ENCODE data around the gene DNM3.
"Not testable (repeated sequence)": the region's sequence is repeated elsewhere in the genome, so short reads cannot be mapped to it uniquely, and the experiment has no call there.

DNM3 gene

DNA sequence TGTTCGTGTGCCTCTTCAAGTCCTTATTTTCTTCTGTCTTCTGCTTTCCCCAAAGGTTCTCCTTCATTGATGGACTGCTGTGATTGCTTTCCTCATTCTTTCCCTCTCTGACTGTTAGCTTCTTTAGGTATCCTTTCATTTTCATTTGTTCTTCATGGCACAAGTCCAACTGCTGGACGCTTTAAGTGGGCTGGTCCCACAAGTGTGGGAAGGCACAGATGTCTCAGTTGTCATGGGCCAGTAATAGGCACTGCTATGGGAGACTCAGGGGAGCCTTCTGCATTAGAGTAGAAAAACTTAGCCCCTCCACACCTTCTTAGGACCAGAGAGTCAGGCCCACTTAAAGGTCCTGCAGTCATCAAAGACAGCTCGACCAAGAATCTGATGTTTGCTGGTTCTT lies 456.8 kb downstream of the DNM3 start:
- no peak for DNase-seq

DNA sequence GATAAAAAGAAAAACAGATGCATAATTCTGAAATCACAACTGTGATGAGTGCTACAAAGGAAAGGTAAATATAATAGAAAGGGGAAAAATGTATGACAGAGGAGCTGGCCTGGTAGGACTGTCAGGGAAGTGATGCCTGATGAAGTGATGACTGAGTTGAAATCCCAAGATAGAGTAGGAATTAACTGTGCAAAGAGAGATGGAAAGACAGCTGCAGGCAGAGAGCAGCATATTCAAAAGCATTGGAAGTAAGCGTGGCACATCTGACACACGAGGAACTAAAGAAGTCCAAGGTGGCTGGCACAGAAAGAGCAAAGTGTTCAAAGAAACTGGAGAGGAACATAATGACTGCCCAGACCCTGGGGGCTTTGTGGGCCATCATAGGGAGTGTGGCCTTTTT lies 457.6 kb downstream of the DNM3 start:
- no peak for DNase-seq

- no peak for DNase-seq
Observed at GRCh38 chr1:172299515-172299914, 458.2 kb downstream of the DNM3 start.

DNA sequence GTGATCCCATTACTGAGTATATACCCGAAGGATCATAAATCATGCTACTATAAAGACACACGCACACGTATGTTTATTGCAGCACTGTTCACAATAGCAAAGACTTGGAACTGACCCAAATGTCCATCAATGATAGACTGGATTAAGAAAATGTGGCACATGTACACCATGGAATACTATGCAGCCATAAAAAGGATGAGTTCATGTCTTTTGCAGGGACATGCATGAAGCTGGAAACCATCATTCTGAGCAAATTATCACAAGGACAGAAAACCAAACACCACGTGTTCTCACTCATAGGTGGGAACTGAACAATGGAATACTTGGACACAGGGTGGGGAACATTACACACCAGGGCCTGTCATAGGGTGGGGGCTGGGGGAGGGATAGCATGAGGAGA lies 466.2 kb downstream of the DNM3 start:
- not testable (repeated sequence) for DNase-seq

- no peak for DNase-seq
Observed at GRCh38 chr1:172308142-172308541, 466.8 kb downstream of the DNM3 start.

DNA sequence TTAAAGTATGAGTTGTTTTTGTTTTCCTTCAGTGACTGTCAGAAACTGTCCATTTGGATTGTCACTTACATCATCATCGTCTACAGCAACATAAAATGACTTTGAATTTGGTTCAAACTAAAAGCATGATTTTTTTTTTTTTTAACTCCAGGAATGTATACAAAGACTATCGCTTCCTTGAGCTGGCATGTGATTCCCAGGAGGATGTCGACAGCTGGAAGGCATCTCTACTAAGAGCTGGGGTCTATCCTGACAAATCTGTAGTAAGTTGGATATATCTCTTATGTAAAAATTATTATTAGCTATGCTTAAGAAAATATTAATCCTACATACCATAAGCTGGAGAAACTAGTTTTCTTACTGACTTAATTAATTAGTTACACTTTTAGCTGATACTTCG lies 467.3 kb downstream of the DNM3 start:
- no peak for DNase-seq

GRCh38 chr1:172320733-172321132 lies 479.4 kb downstream of the DNM3 start:
- DNase-seq = no peak

DNA sequence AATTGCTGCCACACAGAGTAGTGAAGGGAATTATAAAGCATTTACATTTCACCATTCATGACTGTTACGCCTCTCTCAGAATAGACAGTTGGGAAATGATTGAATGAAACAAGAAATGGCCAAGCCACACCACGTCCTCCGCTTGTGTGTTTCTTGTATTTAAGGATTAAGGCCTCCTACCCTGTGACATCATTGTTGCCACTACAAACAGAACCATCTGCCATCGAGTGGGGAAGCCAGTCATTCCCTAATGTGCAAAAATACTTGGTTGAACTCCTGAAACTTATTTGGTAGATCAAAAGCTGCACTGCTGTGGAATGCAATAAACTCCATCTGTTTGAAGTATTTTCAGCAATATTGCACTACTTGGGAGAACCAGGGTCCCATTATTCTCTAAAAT lies 480.2 kb downstream of the DNM3 start:
- DNase-seq = no peak

- no peak for DNase-seq
Observed at GRCh38 chr1:172322219-172323061, 481.1 kb downstream of the DNM3 start.

DNA sequence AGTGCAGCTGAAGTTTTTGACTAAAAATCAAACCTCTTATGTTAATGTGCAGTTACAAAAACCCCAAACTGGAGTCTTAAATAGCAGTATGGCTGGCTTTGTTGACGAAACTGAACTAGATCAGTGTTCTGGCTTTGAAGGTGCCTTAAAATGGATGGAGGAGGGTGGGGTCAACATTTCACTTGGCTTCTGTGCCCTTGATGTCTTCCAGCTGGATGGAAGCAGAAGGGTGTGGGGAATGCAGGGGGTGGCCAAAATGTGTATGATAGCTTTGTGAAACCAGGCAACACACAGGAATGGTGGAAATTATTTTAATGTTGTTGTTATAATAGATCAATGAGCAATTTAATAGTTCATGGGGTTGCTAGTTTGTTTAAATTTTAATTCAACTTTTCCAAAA lies 482.4 kb downstream of the DNM3 start:
- DNase-seq = no peak

DNA sequence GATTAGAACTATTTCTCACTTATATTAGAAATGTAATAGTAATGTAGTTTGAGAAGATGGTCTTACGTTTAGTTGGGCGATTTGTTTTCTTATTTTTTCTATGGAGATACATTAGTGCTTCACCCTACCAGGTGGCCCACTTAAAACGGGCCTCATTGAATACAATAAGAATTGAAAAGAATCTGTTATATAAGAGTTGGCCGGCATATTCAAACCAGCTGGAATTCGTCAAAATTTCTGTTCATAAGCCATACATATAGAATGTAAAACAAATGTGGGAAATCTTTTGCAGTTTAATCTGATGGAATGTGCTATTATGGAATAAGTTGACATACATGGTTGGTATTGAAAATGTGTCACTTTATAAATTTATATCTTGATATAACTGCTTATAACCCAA lies 482.8 kb downstream of the DNM3 start:
- no peak for DNase-seq

DNA sequence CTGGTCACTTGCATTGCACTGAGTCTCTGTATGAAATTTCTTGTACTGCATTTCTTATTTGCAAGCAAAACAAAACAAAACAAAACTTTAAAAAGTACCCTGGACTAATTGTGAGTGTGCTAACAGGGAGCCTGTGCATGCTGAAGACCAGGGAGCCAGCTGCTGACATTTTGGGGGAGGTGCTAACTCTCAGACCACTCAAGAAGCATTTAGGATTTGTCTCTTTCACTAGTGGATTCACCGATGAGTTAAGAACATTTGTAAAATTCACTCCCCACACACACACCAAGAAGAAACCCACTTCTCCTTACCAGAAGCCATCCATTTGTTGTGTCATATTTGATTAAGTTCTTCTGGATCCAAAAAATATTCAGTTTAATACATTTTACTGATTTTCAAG lies 483.5 kb downstream of the DNM3 start:
- no peak for DNase-seq

GRCh38 chr1:172325531-172325930 lies 484.2 kb downstream of the DNM3 start:
- DNase-seq = no peak

DNA sequence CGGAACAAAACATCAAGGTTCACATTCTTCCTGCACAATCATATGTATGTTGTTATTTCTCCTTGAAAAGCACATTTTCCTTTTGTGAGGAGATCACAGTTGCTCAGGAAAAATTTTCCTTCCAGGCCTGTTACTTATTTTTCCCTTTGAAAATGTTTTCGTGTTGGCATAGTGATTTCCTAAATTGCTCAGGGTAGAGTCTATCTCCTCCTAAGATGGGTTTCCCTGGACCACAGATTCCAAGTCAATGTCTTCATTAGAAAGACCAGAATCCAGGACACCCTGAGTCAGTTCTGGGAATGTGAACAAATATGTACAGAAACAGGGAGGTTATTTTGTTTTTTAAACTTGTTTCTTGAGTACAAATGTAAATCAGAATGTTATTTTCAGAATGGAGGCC lies 484.8 kb downstream of the DNM3 start:
- DNase-seq = no peak

GRCh38 chr1:172328266-172328665 lies 487.0 kb downstream of the DNM3 start:
- no peak for DNase-seq

DNA sequence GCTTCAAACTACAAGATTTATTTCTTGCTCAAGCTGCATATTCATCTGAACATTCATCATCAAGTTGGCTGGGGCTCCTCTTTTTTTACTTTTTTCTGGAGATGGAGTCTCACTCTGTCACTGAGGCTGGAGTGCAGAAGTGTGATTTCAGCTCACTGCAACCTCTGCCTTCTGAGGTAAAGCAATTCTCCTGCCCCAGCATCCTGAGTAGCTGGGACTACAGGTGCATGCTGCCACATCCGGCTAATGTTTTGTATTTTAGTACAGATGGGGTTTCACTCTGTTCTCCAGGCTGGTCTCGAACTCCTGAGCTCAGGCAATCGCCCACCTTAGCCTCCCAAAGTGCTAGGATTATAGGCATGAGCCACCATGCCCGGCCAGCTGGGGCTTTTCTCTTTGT lies 490.9 kb downstream of the DNM3 start:
- no peak for DNase-seq

GRCh38 chr1:172335377-172335776 lies 494.1 kb downstream of the DNM3 start:
- DNase-seq = no peak

DNA sequence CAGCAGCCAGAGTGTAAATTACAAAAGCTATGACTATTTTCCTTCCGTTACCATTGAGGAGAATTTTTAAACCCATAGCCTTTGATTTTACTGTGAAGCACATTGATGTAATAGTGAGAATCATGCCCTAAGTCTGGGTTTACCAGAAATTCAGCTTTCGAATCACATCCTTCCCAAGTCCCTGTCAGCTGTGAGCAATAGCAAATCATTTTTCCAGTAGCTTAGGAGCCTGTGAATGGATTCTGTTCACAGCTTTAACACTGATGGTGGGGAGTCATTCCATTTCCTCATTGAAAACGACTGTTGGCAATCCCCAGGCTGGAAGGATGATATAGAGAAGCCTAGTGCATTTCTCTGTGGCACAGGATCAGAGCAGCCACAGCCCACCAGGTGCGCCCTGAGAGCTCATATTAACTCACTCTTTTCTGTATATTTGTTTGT lies 497.0 kb downstream of the DNM3 start:
- DNase-seq = peak; percentile 62

- DNase-seq = no peak
Observed at GRCh38 chr1:172339842-172340241, 498.5 kb downstream of the DNM3 start.

GRCh38 chr1:172340520-172340919 lies 499.2 kb downstream of the DNM3 start:
- DNase-seq = no peak

GRCh38 chr1:172341697-172342096 lies 500.4 kb downstream of the DNM3 start:
- no peak for DNase-seq

DNA sequence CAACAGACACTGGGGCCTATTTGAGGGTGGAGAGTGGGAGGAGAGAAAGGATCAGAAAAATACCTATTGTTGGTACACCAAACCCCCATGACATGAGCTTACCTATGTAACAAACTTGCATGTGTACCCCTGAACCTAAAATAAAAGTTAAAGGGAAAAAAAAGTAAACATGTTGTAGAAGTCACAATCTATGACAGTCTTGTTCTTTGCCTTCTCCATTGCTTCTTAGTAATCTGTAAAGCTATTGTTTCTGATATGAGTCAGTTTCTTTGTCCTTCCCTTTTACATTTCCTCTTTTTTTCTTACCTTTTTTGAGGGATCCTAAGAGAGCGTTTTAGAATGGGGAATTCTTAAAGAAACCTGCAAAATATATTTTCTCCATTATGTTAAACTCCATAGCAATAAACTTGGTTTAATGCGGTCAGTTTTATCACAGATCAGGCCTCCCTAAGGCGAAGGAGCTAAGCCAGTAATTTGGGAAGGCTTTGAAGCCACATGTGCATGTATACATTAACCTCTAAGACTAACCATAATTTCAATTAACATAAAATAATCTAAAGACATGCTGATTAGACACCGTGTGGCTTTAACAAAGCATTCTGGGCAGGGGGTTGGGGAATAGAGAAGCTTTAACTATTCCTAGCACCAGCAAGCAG lies 501.4 kb downstream of the DNM3 start:
- DNase-seq = no peak

- no peak for DNase-seq
Observed at GRCh38 chr1:172343240-172344160, 502.2 kb downstream of the DNM3 start.

All from activated CD4-positive, alpha-beta T cell treated with anti-CD3 and anti-CD28 coated beads for 48 hours (primary cell).